K562 (cell line): ENCODE results near the gene CCSER1.

Source experiments
- CTCF ChIP-seq, 3 experiments: IDR thresholded peaks in 2 of 3; conservative IDR thresholded peaks in 1 of 3; 2 replicates each; pipeline ENCODE4 v1.5.1; 2011 to 2012; ENCODE audit warnings: low read length in 3 of 3, mild to moderate bottlenecking in 3 of 3, control low read depth in 2 of 3, improper control_type of control experiment in 1 of 3, inconsistent platforms in 1 of 3, low read depth in 1 of 3, mixed read lengths in 1 of 3, moderate library complexity in 1 of 3; ENCODE audit not compliant: insufficient read depth in 2 of 3
- ETS2 ChIP-seq: IDR thresholded peaks from 2 replicates; pipeline ENCODE4 v1.6.1; 2016; ENCODE audit warnings: borderline replicate concordance, missing genetic modification characterization, mild to moderate bottlenecking, moderate library complexity, missing compliant biosample characterization; ENCODE audit not compliant: poor library complexity, severe bottlenecking
- FOXM1 ChIP-seq, 2 experiments: fragments of 450-650 bp in 1 of 2; sonication (generic) in 1 of 2; formaldehyde crosslinking in 1 of 2; IDR thresholded peaks; 2 replicates each; pipeline versions ENCODE4 v1.6.1 to v1.9.0; 2017 to 2022; ENCODE audit warnings: low read depth in 2 of 2, mild to moderate bottlenecking in 2 of 2, missing genetic modification reagents in 1 of 2, moderate library complexity in 1 of 2
- HMG20A ChIP-seq: fragments of 450-650 bp; formaldehyde crosslinking; conservative IDR thresholded peaks from 2 replicates; pipeline ENCODE4 v1.4.0; 2020; ENCODE audit warnings: mild to moderate bottlenecking, mixed read lengths
- KDM1A ChIP-seq, 2 experiments: fragments of 450-650 bp; IDR thresholded peaks; 2 replicates each; pipeline ENCODE4 v1.6.1; 2016; ENCODE audit warnings: mild to moderate bottlenecking in 2 of 2
- MEIS2 ChIP-seq: fragments of 450-650 bp; IDR thresholded peaks from 2 replicates; pipeline ENCODE4 v1.6.1; 2014; ENCODE audit warnings: mild to moderate bottlenecking; ENCODE audit not compliant: partially characterized antibody
- NKRF ChIP-seq: fragments of 450-650 bp; IDR thresholded peaks from 2 replicates; pipeline ENCODE4 v1.6.1; 2016; ENCODE audit warnings: borderline replicate concordance
- SIN3A ChIP-seq, 2 experiments: fragments of 150-350 bp in 1 of 2; IDR thresholded peaks; 2 replicates each; pipeline ENCODE4 v1.6.1; 2011 to 2016; ENCODE audit warnings: borderline replicate concordance in 2 of 2, low read depth in 2 of 2, low read length in 2 of 2, mild to moderate bottlenecking in 2 of 2, moderate library complexity in 2 of 2; ENCODE audit not compliant: control insufficient read depth in 1 of 2
- SMARCB1 ChIP-seq: IDR thresholded peaks from 2 replicates; pipeline ENCODE4 v1.6.1; 2011; ENCODE audit warnings: improper control_type of control experiment, low read depth; ENCODE audit not compliant: insufficient read length
- SRF ChIP-seq, 2 experiments: fragments of 250-450, 450-650 bp in 1 of 2; sonication (Bioruptor Pico) in 1 of 2; sonication (generic) in 1 of 2; formaldehyde crosslinking; IDR thresholded peaks; 2 replicates each; pipeline versions ENCODE4 v1.5.0 to v1.5.1; 2020 to 2022; ENCODE audit warnings: mild to moderate bottlenecking in 1 of 2, missing genetic modification reagents in 1 of 2
- XRCC4 ChIP-seq: IDR thresholded peaks from one replicate; pipeline ENCODE4 v1.6.1; 2011; ENCODE audit not compliant: insufficient read depth, insufficient read length; ENCODE audit errors: extremely low read depth
- ZNF124 ChIP-seq: sonication (generic); formaldehyde crosslinking; IDR thresholded peaks from 2 replicates; pipeline ENCODE4 v1.8.1; 2022; ENCODE audit warnings: missing genetic modification reagents
- ZNF584 ChIP-seq: fragments of 200-800 bp; sonication (Bioruptor generic); IDR thresholded peaks from 2 replicates; pipeline ENCODE4 v1.6.1; 2016; ENCODE audit warnings: low read depth, mild to moderate bottlenecking, missing genetic modification characterization, missing compliant biosample characterization

GRCh38 chr4:90181644-90182043 is 54.5 kb downstream of the CCSER1 start:
- no peak for TF ChIP-seq MEIS2
- no peak for TF ChIP-seq FOXM1 (IDR thresholded peaks at IDR 0.05; ENCODE audit: low read depth)
- TF ChIP-seq FOXM1 (CRISPR knock-in tag; IDR thresholded peaks at IDR 0.05; ENCODE audit: low read depth) = no peak
- TF ChIP-seq ZNF584 = no peak
- TF ChIP-seq KDM1A (IDR thresholded peaks at IDR 0.05) = no peak
- TF ChIP-seq ETS2 (tag) = no peak
- TF ChIP-seq SMARCB1 = no peak
- no peak for TF ChIP-seq ZNF124 (CRISPR knock-in tag)
- no peak for TF ChIP-seq SIN3A (IDR thresholded peaks at IDR 0.05; ENCODE audit: borderline replicate concordance in 2 of 2, control insufficient read depth in 1 of 2, low read depth in 2 of 2, low read length in 2 of 2)
- TF ChIP-seq XRCC4 = no peak
- TF ChIP-seq CTCF (IDR thresholded peaks at IDR 0.05 in 2 of 3, conservative IDR thresholded peaks at IDR 0.05 in 1 of 3; ENCODE audit: insufficient read depth in 2 of 3, low read depth in 1 of 3, low read length in 3 of 3) = no peak
- TF ChIP-seq SRF (CRISPR knock-in tag; IDR thresholded peaks at IDR 0.05) = no peak
- TF ChIP-seq NKRF = no peak
- no peak for TF ChIP-seq HMG20A (CRISPR knock-in tag)
